ENCODE measurements around the gene SNRPF.
"Not testable (repeated sequence)": the region's sequence is repeated elsewhere in the genome, so short reads cannot be mapped to it uniquely, and the experiment has no call there.

SNRPF gene

GRCh38 chr12:95858451-95859343, at the start of gene SNRPF:
TSS of gene SNRPF (plus strand) at chr12:95858952. CDS start at chr12:95859074, 122 bp downstream.
- peak within 1 kb of the TSS; percentile 79 for H3K27ac ChIP-seq
- TF ChIP-seq ZFX (IDR thresholded peaks at IDR 0.05; ENCODE audit: borderline replicate concordance): no peak
- TF ChIP-seq CTCF (IDR thresholded peaks at IDR 0.05): peak; percentile 34

- TF ChIP-seq ZFX (IDR thresholded peaks at IDR 0.05; ENCODE audit: borderline replicate concordance): no peak
- TF ChIP-seq CTCF (IDR thresholded peaks at IDR 0.05): no peak
- no peak overlapping the region for H3K27ac ChIP-seq
Measured at GRCh38 chr12:95809000-95809680, 49.6 kb upstream of the SNRPF start.

GRCh38 chr12:95810411-95810810, 48.3 kb upstream of the SNRPF start:
- no peak for TF ChIP-seq ZFX (IDR thresholded peaks at IDR 0.05; ENCODE audit: borderline replicate concordance)
- no peak for TF ChIP-seq CTCF (IDR thresholded peaks at IDR 0.05)

GRCh38 chr12:95812155-95812554, 46.6 kb upstream of the SNRPF start:
- not testable (repeated sequence) for H3K27ac ChIP-seq

More at GRCh38 chr12:95810411-95810810, 48.3 kb upstream of the SNRPF start:
- H3K27ac ChIP-seq: no peak overlapping the region

GRCh38 chr12:95815632-95816212, 43.0 kb upstream of the SNRPF start:
- H3K27ac ChIP-seq: no peak overlapping the region
- TF ChIP-seq CTCF (IDR thresholded peaks at IDR 0.05) (peak; percentile 88), ZFX (IDR thresholded peaks at IDR 0.05; ENCODE audit: borderline replicate concordance) (no peak)

- H3K27ac ChIP-seq: no peak overlapping the region
- TF ChIP-seq CTCF (IDR thresholded peaks at IDR 0.05) (peak; percentile 92), ZFX (IDR thresholded peaks at IDR 0.05; ENCODE audit: borderline replicate concordance) (no peak)
Measured at GRCh38 chr12:95820096-95820703, 38.6 kb upstream of the SNRPF start.

GRCh38 chr12:95829395-95829794, 29.4 kb upstream of the SNRPF start:
- TF ChIP-seq ZFX (IDR thresholded peaks at IDR 0.05; ENCODE audit: borderline replicate concordance) (no peak), CTCF (IDR thresholded peaks at IDR 0.05) (no peak)
- H3K27ac ChIP-seq: peak overlapping the region; percentile 5; the same call in 1 of the 2 replicates

All from 22Rv1 (cell line).